Smooth muscle cell (in vitro differentiated cells): ENCODE measurements around the gene PER2. TPM values are rescaled to one million over a fixed set of nuclear protein-coding genes. Genes with fewer than 3 reads are reported as not detected.

Source experiments
- DNase-seq: peaks from one replicate; lab custom pipeline; 2025; ENCODE audit not compliant: unreplicated experiment; lab: John Stamatoyannopoulos, UW
- H2AFZ ChIP-seq: fragments of 200-600 bp; sonication (generic); 2 replicates; pipeline ENCODE4 v1.6.0; 2016; ENCODE audit warnings: antibody characterized with exemption, low read depth, mild to moderate bottlenecking
- H3F3A ChIP-seq: fragments of 200-600 bp; sonication (generic); 2 replicates; pipeline ENCODE4 v1.6.0; 2017; ENCODE audit warnings: antibody characterized with exemption, low read depth
- H3K27ac ChIP-seq: fragments of 200-600 bp; sonication (generic); 2 replicates; pipeline ENCODE4 v1.5.1; 2016; ENCODE audit warnings: low read depth, mild to moderate bottlenecking
- H3K27me3 ChIP-seq: fragments of 200-600 bp; sonication (generic); 2 replicates; pipeline ENCODE4 v1.6.1; 2016; ENCODE audit warnings: low read depth, mild to moderate bottlenecking
- H3K36me3 ChIP-seq: fragments of 200-600 bp; sonication (generic); 2 replicates; pipeline ENCODE4 v1.5.1; 2016; ENCODE audit warnings: low read depth
- H3K4me1 ChIP-seq: fragments of 200-600 bp; sonication (generic); 2 replicates; pipeline ENCODE4 v1.5.1; 2016; ENCODE audit warnings: low read depth
- H3K4me2 ChIP-seq: fragments of 200-600 bp; sonication (generic); 2 replicates; pipeline ENCODE4 v1.6.0; 2016; ENCODE audit warnings: mild to moderate bottlenecking
- H3K4me3 ChIP-seq: fragments of 200-600 bp; sonication (generic); 2 replicates; pipeline ENCODE4 v1.5.1; 2016; ENCODE audit warnings: mild to moderate bottlenecking
- H3K79me2 ChIP-seq: fragments of 200-600 bp; sonication (generic); 2 replicates; pipeline ENCODE4 v1.6.0; 2016; ENCODE audit warnings: low read depth, mild to moderate bottlenecking
- H3K9ac ChIP-seq: fragments of 200-600 bp; sonication (generic); 2 replicates; pipeline ENCODE4 v1.6.0; 2016; ENCODE audit warnings: low read depth
- H3K9me3 ChIP-seq: fragments of 200-600 bp; sonication (generic); replicated peaks from 2 replicates; pipeline ENCODE4 v1.5.1; 2016; ENCODE audit warnings: low read depth
- H4K20me1 ChIP-seq: fragments of 200-600 bp; sonication (generic); 2 replicates; pipeline ENCODE4 v1.6.0; 2016; ENCODE audit warnings: low read depth
- WGBS: methylation state at CpG from one replicate; pipeline ENCODE4 v1.1.7; 2016; ENCODE audit warnings: low lambda C conversion rate; 5-methylcytosine and 5-hydroxymethylcytosine counted together
- polyA plus RNA-seq: library from polyadenylated mRNA; unstranded; fragments of >200 nt; fragmentation: Nextera tagmentation; extraction: Ambion mirVana; gene quantifications from 2 replicates; pipeline ENCODE4 v1.2.1, GENCODE V29; 2016
- total RNA-seq: library from RNA; depleted of rRNA; stranded (reverse); fragments of >200 nt; gene quantifications from 2 replicates; pipeline ENCODE4 v1.2.3, GENCODE V29; 2014
- TF ChIP-seq, protein P1 (sequence below): fragments of 200-600 bp; sonication (generic); IDR thresholded peaks from 2 replicates; pipeline ENCODE4 v1.5.1; 2017; ENCODE audit warnings: borderline replicate concordance, mild to moderate bottlenecking, antibody characterized with exemption; ENCODE audit not compliant: insufficient read depth, poor library complexity, severe bottlenecking

PER2 gene
- total and polyA plus RNA-seq, 2 experiments from 2014 or later, result 3.5 to 9.7 TPM

DNA sequence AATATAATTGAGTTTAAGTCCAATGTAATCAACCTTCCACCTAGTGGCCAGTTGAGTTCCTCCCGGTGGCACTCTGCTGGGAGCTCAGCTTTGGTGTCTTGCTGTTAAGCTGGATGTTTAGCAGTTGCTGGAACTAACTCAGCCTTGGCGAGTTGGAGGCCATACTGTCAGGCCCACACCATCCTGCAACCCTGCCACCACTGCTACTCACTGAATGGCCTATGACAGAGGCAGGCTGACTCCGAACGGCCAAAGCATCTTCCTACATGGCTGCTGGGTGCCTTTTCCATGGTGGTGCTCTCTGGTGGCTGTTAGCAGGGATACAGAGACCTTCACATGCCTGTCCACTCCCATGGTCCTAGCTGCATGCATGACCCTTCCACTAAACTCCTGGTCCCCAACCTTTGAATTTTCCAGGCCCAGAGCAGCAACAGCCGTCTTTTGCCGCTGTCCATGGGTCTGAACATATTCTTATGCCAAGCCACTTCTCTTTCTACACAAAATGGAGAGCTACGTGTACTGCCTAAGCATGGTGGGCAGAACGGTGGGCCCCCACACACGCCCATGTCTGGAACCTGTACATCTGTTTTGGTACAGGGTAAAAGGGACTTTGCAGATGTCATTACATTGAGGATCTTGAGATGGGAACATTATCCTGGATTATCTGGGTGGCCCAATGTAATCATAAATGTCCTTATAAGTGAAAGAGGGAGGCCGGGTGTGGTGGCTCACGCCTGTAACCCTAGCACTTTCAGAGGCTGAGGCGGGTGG is 16.9 kb upstream of the PER2 start:
- Histone ChIP-seq H3K4me3 (no peak overlapping the region), H3K4me2 (no peak overlapping the region), H3K9ac (no peak overlapping the region), H3F3A (no peaks in the 10 kb centered on the region), H3K4me1 (no peaks in the 10 kb centered on the region), H3K27me3 (no peaks in the 10 kb centered on the region), H4K20me1 (no peaks in the 10 kb centered on the region), H3K79me2 (no peaks in the 10 kb centered on the region), H3K27ac (no peak overlapping the region), H3K9me3 (no peaks in the 10 kb centered on the region), H2AFZ (no peak overlapping the region), H3K36me3 (no peaks in the 10 kb centered on the region)
- TF ChIP-seq, protein P1, sequence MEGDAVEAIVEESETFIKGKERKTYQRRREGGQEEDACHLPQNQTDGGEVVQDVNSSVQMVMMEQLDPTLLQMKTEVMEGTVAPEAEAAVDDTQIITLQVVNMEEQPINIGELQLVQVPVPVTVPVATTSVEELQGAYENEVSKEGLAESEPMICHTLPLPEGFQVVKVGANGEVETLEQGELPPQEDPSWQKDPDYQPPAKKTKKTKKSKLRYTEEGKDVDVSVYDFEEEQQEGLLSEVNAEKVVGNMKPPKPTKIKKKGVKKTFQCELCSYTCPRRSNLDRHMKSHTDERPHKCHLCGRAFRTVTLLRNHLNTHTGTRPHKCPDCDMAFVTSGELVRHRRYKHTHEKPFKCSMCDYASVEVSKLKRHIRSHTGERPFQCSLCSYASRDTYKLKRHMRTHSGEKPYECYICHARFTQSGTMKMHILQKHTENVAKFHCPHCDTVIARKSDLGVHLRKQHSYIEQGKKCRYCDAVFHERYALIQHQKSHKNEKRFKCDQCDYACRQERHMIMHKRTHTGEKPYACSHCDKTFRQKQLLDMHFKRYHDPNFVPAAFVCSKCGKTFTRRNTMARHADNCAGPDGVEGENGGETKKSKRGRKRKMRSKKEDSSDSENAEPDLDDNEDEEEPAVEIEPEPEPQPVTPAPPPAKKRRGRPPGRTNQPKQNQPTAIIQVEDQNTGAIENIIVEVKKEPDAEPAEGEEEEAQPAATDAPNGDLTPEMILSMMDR, result no peak
- no peak for DNase-seq
- WGBS, result 84% methylated on average over 12 of the region's 12 CpGs

DNA sequence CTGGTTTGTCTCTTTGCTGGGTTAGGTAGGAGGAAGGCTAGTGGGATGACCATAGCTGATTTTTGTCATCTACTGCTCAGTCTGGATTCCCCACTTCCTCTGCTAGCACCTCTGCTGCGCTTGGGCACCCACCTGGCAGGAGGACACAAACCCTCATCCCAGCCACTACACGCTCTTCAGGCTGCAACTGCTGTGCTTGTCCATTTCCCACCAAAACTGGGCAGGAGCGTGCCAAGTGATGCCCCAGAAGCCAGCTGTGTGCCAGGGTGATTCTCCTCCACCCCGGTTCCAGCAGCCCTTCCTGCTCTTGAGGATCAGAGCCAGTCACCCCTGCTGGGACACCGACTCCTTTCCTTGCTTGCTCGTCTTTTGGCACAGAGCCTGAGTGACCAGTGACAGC is 15.7 kb upstream of the PER2 start:
- Histone ChIP-seq H3K9ac (no peak overlapping the region), H2AFZ (no peak overlapping the region), H3K4me3 (no peak overlapping the region), H3F3A (no peaks in the 10 kb centered on the region), H3K9me3 (no peaks in the 10 kb centered on the region), H3K27ac (no peak overlapping the region), H3K4me2 (no peak overlapping the region), H3K4me1 (no peaks in the 10 kb centered on the region), H4K20me1 (no peaks in the 10 kb centered on the region), H3K36me3 (no peaks in the 10 kb centered on the region), H3K27me3 (no peaks in the 10 kb centered on the region), H3K79me2 (no peaks in the 10 kb centered on the region)
- WGBS, result 92% methylated on average over 6 of the region's 6 CpGs
- DNase-seq, result no peak
- TF ChIP-seq, protein P1, result no peak

DNA sequence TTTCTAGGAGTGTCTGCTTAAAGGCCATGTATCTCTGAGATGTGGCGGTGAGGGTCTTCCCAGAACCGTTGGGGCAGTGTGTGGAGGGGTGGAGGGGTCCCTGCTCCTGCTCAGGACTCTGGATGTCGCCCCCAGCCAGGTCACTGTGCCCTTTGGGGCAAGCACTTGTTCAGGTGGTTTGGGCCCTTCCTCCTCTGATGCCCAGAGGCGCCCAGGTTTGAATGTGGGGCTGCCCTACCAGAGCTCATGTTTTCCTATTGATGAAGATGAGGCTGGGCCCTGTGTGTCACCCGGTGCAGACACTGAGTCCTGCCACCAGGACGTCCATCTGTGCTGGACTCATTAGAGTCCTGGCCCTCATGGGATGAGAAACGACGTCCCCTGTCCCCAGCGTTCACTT is 14.3 kb upstream of the PER2 start:
- Histone ChIP-seq H3K27me3 (no peaks in the 10 kb centered on the region), H3K4me1 (no peaks in the 10 kb centered on the region), H4K20me1 (no peaks in the 10 kb centered on the region), H3K4me2 (no peak overlapping the region), H3F3A (no peaks in the 10 kb centered on the region), H3K79me2 (no peaks in the 10 kb centered on the region), H2AFZ (no peak overlapping the region), H3K9me3 (no peaks in the 10 kb centered on the region), H3K36me3 (no peaks in the 10 kb centered on the region), H3K4me3 (no peak overlapping the region), H3K27ac (no peak overlapping the region), H3K9ac (no peak overlapping the region)
- no peak for DNase-seq
- 90% methylated on average over 9 of the region's 9 CpGs for WGBS
- TF ChIP-seq, protein P1, result no peak

DNA sequence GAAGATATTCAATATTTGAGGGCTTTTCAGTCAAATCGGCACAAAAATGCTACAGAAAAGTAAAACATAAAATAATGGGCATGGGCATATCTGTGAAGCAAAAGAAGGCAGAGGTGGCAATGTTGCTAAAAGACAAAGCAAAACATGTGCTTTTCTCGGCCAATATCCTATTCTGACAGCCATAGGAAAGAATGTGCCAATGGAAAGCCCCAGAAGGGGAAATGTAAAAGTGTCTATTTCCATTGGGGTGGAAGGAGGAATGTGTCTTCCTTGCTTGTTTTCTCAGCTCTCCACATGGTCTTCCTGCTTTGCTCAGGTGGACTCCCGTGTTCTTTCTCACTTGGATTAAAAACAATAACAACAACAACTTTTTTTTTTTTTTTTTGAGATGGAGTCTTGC is 13.7 kb upstream of the PER2 start:
- Histone ChIP-seq H3K36me3 (no peaks in the 10 kb centered on the region), H3K9me3 (no peaks in the 10 kb centered on the region), H3K27me3 (peaks cover 3% of the 10 kb centered on the region), H3K27ac (no peak overlapping the region), H3F3A (no peaks in the 10 kb centered on the region), H3K4me2 (no peak overlapping the region), H3K4me3 (no peak overlapping the region), H3K4me1 (no peaks in the 10 kb centered on the region), H3K9ac (no peak overlapping the region), H4K20me1 (no peaks in the 10 kb centered on the region), H3K79me2 (no peaks in the 10 kb centered on the region), H2AFZ (no peak overlapping the region)
- DNase-seq, result no peak
- TF ChIP-seq, protein P1, result no peak
- WGBS, result 76% methylated on average over 3 of the region's 3 CpGs
